ENCODE results near the gene EPHB4. TPM values are rescaled to one million over a fixed set of nuclear protein-coding genes. Genes with fewer than 3 reads are reported as not detected.

The EPHB4 gene
- total RNA-seq, 1 experiment from 2014 or later, result 135 TPM

- no peaks in the 10 kb centered on the region for H3K79me2 ChIP-seq (ENCODE audit: insufficient read depth, low read length)
- WGBS (ENCODE audit: extremely low coverage, insufficient read length, low lambda C conversion rate), result no CpG with 5 or more reads among the region's 3 CpGs
- no peak overlapping the region for H2BK15ac ChIP-seq (ENCODE audit: low read depth, low read length)
- H3T11ph ChIP-seq (ENCODE audit: low read length), result no peak overlapping the region
- H2BK20ac ChIP-seq (ENCODE audit: low read depth, low read length, poor library complexity, severe bottlenecking), result no peak overlapping the region
- TF ChIP-seq CTCF (conservative IDR thresholded peaks at IDR 0.05), result no peak
- no peak for DNase-seq
- no peaks in the 10 kb centered on the region for H3K23me2 ChIP-seq (ENCODE audit: insufficient read length, low read depth, low read length, poor library complexity, severe bottlenecking)
- H2BK120ac ChIP-seq (ENCODE audit: low read depth, low read length, poor library complexity, severe bottlenecking), result no peak overlapping the region
- H2BK5ac ChIP-seq (ENCODE audit: insufficient read length, low read length), result no peak overlapping the region
- H3K23ac ChIP-seq (ENCODE audit: insufficient read length, low read depth, low read length), result no peak overlapping the region
- H3K14ac ChIP-seq (ENCODE audit: insufficient read depth, low read length), result no peak overlapping the region
- no peak overlapping the region for H3K18ac ChIP-seq (ENCODE audit: insufficient read length, low read depth, low read length)
- Mint-ChIP-seq H3K27me3 (ENCODE audit: low read depth) (peaks cover 28% of the 10 kb centered on the region), H3K9me3 (peaks cover 0 to 4% of the 10 kb centered on the region in 2 experiments; a peak in 1 of 5 replicates), H3K4me1 (peaks cover 0 to 8% of the 10 kb centered on the region in 2 experiments; a peak in 1 of 4 replicates), H3K4me3 (no peak overlapping the region), H3K36me3 (ENCODE audit: insufficient read depth in 1 of 3, low read depth in 3 of 3) (no peaks in the 10 kb centered on the region), H3K27ac (no peak overlapping the region)
- no peaks in the 10 kb centered on the region for H3K4me1 ChIP-seq (ENCODE audit: insufficient read depth, low read length)
- no peak overlapping the region for H2BK12ac ChIP-seq (ENCODE audit: insufficient read length, low read depth, low read length)
- no peak overlapping the region for H3K27ac ChIP-seq (ENCODE audit: insufficient read length, low read depth, low read length)
- H3K9ac ChIP-seq (ENCODE audit: extremely low read depth, insufficient read length, low read length), result no peak overlapping the region
- H2AK5ac ChIP-seq (ENCODE audit: insufficient read length, low read length), result no peak overlapping the region
- no peak overlapping the region for H4K91ac ChIP-seq (ENCODE audit: insufficient read length, low read depth, low read length)
- no peak overlapping the region for H2AFZ ChIP-seq (ENCODE audit: low read length)
- no peak overlapping the region for H3K4me2 ChIP-seq (ENCODE audit: insufficient read depth, insufficient read length, low read length)
- H3K4ac ChIP-seq (ENCODE audit: low read depth, low read length), result no peak overlapping the region
- no peak overlapping the region for H3K56ac ChIP-seq (ENCODE audit: insufficient read length, low read depth, low read length)
- H4K5ac ChIP-seq (ENCODE audit: insufficient read length, low read depth, low read length), result no peak overlapping the region
- no peaks in the 10 kb centered on the region for H3K9me3 ChIP-seq (ENCODE audit: control insufficient read depth, low read depth, low read length)
- H4K20me1 ChIP-seq (ENCODE audit: control insufficient read depth, insufficient read depth, insufficient read length), result no peaks in the 10 kb centered on the region
- no peaks in the 10 kb centered on the region for H3K79me1 ChIP-seq (ENCODE audit: insufficient read depth, low read depth, low read length, poor library complexity, severe bottlenecking)
- H3K27me3 ChIP-seq (ENCODE audit: insufficient read depth, low read length), result no peaks in the 10 kb centered on the region
- no peak overlapping the region for H4K8ac ChIP-seq (replicated peaks; ENCODE audit: insufficient read length, low read depth, low read length)
Observed at GRCh38 chr7:100753750-100754149, 73.6 kb downstream of the EPHB4 start.
